SHP77 (cell line): ENCODE measurements around the gene SMPDL3A.

Source experiments
- DNase-seq, 2 experiments: peaks; one replicate each; lab custom pipeline; 2025; lab: John Stamatoyannopoulos, UW

SMPDL3A gene

DNA sequence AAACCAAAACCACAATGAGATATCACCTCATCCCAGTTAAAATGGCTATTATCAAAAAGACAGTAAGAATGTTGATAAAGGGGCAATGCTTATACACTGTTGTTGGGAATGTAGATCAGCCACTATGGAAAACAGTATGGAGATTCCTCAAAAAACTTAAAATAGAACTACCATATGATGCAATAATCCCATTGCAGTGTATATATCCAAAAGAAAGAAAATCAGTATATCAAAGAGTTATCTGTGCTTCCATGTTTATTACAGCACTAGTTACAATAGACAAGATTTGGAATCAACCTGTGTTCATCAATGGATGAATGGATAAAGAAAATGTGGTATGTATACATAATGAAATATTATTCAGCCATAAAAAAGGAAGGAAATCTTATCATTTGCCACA, 13.1 kb upstream of the SMPDL3A start:
- no peak for DNase-seq

- DNase-seq, result no peak
These were observed 10.8 kb upstream of the SMPDL3A start for GRCh38 chr6:122778302-122778701.

DNA sequence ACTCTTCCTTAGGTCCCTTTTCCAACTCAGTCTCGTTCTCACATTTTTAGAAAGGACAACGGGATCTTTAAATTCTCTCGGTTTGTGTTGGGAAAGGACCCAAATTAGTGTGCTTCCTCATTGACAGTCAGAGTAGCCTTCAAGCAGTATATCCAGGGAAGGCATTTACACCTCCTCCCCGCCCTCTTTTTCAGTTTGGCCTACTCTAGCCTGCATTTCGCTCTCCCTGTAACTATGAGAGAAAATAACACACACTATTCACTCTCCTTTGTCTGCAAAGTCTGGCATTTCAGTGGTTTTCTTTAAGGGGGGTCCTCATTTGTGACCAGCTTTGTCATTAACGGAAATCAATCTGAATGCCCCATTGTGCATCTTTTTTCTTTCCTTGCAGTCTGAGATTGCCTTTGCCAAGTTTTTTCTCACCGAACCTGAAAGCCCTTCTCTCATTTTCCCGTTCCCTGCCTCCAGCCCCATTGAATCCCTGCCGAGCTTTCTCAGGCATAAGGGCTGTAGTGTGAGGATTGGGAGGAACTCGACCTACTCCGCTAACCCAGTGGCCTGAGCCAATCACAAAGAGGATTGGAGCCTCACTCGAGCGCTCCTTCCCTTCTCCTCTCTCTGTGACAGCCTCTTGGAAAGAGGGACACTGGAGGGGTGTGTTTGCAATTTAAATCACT, 9.9 kb upstream of the SMPDL3A start:
- no peak for DNase-seq

GRCh38 chr6:122779667-122780066, 9.4 kb upstream of the SMPDL3A start, which contains the start of gene FABP7:
FABP7 (plus strand) TSS chr6:122779716; CDS start chr6:122779795, 79 bp downstream.
- DNase-seq, result no peak

DNA sequence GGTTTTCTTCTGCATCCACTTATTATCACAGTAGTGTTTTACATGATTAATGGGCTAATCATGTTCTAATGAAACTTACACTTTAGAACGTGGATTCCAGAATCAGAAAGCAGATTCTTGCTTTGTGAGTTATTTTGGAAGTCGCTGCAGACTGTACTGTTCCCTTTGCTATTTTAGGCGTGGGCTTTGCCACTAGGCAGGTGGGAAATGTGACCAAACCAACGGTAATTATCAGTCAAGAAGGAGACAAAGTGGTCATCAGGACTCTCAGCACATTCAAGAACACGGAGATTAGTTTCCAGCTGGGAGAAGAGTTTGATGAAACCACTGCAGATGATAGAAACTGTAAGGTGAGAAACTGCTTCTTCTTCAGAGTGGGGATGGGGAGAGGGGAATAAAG, 8.9 kb upstream of the SMPDL3A start:
- DNase-seq, result no peak

DNA sequence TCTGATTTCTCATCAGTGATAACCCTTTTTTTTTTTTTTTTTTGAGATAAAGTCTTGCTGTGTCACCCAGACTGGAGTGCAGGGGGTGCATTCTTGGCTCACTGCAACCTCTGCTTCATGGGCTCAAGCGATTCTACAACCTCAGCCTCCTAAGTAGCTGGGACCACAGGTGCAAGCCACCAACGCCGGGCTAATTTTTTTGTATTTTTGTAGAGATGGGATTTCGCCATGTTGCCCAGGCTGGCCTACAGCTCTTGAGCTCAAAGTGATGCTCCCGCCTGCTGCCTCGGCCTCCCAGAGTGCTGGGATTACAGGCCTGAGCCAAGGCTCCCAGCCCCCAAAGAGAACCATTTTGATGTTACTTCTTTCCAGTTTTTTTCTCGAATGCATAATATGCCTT, 7.3 kb upstream of the SMPDL3A start:
- no peak for DNase-seq

- DNase-seq, result no peak
These were observed 5.7 kb upstream of the SMPDL3A start for GRCh38 chr6:122783401-122783800.

GRCh38 chr6:122785891-122786290, 3.2 kb upstream of the SMPDL3A start:
- no peak for DNase-seq

- DNase-seq, result no peak
These were observed 1.3 kb upstream of the SMPDL3A start for GRCh38 chr6:122787721-122788120.

DNA sequence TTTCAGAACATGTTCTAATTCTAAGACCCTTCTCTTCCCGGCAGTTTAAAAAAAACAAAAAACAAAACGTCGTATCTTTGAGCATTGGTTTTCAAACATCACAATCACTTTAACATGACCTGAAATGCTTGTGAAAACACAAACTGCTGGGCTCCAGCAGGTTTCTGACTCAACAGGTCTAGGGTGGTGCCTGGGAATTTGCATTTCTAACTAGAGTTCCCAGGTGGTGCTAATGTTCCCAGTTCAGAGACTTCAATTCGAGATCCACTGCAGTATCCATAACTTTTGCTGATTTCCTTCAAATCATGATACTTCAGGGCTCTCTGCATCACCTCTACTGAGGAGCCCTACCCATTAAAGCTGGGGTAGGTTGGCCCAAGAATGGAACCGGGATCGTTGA, 850 bp upstream of the SMPDL3A start:
- DNase-seq, result no peak

GRCh38 chr6:122788663-122789181, 336 bp upstream of the SMPDL3A start:
- DNase-seq, result no peak

DNA sequence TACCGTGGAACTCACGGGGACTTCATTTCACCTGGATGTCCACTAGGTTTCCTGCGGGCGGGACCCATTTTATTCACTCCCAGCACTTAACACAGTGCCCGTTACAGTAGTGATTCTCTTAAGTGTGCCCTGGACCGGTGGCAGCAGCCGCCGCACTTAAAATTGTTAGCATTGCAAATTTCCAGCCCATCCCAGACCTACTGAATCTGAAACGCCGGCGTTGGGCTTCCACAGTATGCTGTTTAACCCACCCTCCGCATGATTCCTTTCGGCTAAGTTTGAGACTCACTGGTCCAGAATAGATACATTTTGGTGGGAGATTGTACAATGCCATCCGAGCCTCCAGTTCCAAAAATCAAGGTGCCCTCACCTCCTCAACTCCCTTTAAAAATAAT, 967 bp downstream of the SMPDL3A start:
- DNase-seq, result peak in 1 of 2 experiments; percentile 58

- no peak for DNase-seq
These were observed 1.6 kb downstream of the SMPDL3A start for GRCh38 chr6:122790423-122791309.

DNA sequence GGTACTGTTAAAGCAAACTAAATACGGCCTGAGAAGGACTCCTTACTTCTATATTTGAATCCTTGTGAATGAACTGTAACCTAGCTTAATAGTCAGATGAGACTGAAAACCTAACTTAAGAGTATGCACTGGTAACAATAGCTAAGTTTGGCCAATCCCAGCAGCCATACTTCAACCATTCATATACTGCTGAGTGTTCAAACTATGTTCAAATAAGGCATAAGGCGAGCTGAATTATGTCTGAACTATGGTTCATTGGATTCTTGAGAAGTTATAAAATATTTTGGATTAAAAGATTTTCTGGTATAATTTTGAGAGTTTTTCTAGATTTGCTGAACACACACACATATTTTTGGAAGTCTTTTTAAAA, 2.2 kb downstream of the SMPDL3A start:
- DNase-seq, result no peak

- DNase-seq, result no peak
These were observed 3.7 kb downstream of the SMPDL3A start for GRCh38 chr6:122792766-122793165.

GRCh38 chr6:122797537-122797936, 8.5 kb downstream of the SMPDL3A start:
- no peak for DNase-seq

DNA sequence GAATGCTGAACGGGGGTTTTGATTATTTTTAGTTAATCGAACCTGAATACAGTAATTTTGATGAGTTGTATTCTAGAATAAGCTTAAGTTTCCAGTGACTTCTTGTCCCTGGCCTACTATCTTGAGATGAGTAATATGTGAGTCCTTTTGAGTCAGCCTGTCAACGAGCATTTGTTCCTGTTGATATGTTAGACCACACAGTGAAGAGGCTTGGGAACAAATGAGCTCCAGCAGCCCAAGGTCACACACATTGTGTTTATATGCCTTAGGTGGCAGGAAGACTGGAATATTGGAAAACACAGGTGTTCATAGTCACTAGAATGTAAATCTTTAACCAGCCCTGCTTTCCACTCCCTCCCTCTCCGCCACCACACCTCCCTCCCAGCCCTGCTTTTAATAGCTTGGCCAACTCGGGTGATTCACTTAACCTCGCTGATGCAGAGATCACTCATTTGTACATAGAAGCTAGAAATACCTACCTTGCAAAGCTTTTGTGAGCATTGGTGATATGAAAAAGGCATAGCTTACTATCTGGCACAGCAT, 9.1 kb downstream of the SMPDL3A start:
- no peak for DNase-seq

- no peak for DNase-seq
These were observed 10.2 kb downstream of the SMPDL3A start for GRCh38 chr6:122799140-122799745.

GRCh38 chr6:122799916-122800686, 11.0 kb downstream of the SMPDL3A start:
- no peak for DNase-seq

GRCh38 chr6:122800906-122801305, 11.8 kb downstream of the SMPDL3A start:
- DNase-seq, result no peak

DNA sequence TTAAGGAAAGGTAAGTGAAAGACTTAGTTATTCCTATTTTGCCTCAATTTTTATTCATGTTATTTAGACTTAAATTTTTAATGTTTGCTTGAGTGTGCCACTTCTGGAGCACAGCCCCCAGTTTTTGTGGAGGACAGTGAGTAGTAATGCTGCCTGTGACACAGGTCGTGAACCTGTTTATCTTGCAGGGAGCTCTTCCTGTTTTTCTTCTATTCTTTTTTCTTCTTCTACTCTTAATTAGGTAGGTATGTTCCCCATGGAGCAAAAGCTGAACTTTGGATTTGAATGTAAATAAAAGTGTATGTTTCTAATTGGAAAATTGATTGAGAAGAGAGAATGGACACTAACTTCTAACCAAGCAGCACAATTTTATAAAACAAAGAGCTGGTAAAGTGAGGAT, 12.3 kb downstream of the SMPDL3A start:
- no peak for DNase-seq
